Brain microvascular endothelial cell (primary cell): ENCODE measurements around the gene KIF1A.

ENCODE experiments used
- DNase-seq: peaks from one replicate; pipeline ENCODE4 v3.0.0-alpha.2; 2020
- H3K27ac ChIP-seq: fragments of 250-450 bp; sonication (Bioruptor Pico); 2 replicates; pipeline ENCODE4 v1.5.1; 2020; ENCODE audit warnings: mild to moderate bottlenecking, moderate library complexity
- H3K27me3 ChIP-seq: fragments of 250-450 bp; sonication (Bioruptor Pico); replicated peaks from 2 replicates; pipeline ENCODE4 v1.5.1; 2020; ENCODE audit warnings: mild to moderate bottlenecking
- H3K36me3 ChIP-seq: fragments of 250-450 bp; sonication (Bioruptor Pico); replicated peaks from 2 replicates; pipeline ENCODE4 v1.5.1; 2020; ENCODE audit warnings: mild to moderate bottlenecking
- H3K4me3 ChIP-seq: 2 replicates; pipeline ENCODE4 v1.5.1; 2011; ENCODE audit warnings: low read depth, mild to moderate bottlenecking, control low read depth, low read length, moderate library complexity
- in situ Hi-C: cut with HindIII; loops from 2 replicates; pipeline ENCODE4 v1.10.0; 2017; ENCODE audit warnings: low sequenced_read_pairs, low pct_ligation_motif_present
- TF ChIP-seq, protein P1 (sequence below): IDR thresholded peaks from 2 replicates; pipeline ENCODE4 v1.5.1; 2011; ENCODE audit warnings: low read depth, mild to moderate bottlenecking, moderate library complexity, low read length, control low read depth, inconsistent platforms; ENCODE audit errors: missing control alignments

Gene KIF1A

GRCh38 chr2:240806006-240806405 is 14.0 kb downstream of the KIF1A start:
- no peaks in the 10 kb centered on the region for H3K36me3 ChIP-seq
- TF ChIP-seq, protein P1, sequence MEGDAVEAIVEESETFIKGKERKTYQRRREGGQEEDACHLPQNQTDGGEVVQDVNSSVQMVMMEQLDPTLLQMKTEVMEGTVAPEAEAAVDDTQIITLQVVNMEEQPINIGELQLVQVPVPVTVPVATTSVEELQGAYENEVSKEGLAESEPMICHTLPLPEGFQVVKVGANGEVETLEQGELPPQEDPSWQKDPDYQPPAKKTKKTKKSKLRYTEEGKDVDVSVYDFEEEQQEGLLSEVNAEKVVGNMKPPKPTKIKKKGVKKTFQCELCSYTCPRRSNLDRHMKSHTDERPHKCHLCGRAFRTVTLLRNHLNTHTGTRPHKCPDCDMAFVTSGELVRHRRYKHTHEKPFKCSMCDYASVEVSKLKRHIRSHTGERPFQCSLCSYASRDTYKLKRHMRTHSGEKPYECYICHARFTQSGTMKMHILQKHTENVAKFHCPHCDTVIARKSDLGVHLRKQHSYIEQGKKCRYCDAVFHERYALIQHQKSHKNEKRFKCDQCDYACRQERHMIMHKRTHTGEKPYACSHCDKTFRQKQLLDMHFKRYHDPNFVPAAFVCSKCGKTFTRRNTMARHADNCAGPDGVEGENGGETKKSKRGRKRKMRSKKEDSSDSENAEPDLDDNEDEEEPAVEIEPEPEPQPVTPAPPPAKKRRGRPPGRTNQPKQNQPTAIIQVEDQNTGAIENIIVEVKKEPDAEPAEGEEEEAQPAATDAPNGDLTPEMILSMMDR = no peak
- DNase-seq = no peak
- in situ Hi-C loops = no loop called here
- H3K27me3 ChIP-seq = peaks cover 10% of the 10 kb centered on the region
- H3K4me3 ChIP-seq = no peak overlapping the region
- no peak overlapping the region for H3K27ac ChIP-seq

GRCh38 chr2:240803191-240803590 is 16.8 kb downstream of the KIF1A start:
- H3K27me3 ChIP-seq = peaks cover 23% of the 10 kb centered on the region
- no peak overlapping the region for H3K27ac ChIP-seq
- in situ Hi-C loops = no loop called here
- TF ChIP-seq, protein P1 = no peak
- DNase-seq = no peak
- no peak overlapping the region for H3K4me3 ChIP-seq
- H3K36me3 ChIP-seq = no peaks in the 10 kb centered on the region

- TF ChIP-seq, protein P1 = no peak
- Histone ChIP-seq H3K4me3 (no peak overlapping the region), H3K36me3 (no peaks in the 10 kb centered on the region), H3K27me3 (peaks cover 23% of the 10 kb centered on the region), H3K27ac (no peak overlapping the region)
- in situ Hi-C loops = no loop called here
- no peak for DNase-seq
Measured at GRCh38 chr2:240799033-240799820, 20.8 kb downstream of the KIF1A start.

DNA sequence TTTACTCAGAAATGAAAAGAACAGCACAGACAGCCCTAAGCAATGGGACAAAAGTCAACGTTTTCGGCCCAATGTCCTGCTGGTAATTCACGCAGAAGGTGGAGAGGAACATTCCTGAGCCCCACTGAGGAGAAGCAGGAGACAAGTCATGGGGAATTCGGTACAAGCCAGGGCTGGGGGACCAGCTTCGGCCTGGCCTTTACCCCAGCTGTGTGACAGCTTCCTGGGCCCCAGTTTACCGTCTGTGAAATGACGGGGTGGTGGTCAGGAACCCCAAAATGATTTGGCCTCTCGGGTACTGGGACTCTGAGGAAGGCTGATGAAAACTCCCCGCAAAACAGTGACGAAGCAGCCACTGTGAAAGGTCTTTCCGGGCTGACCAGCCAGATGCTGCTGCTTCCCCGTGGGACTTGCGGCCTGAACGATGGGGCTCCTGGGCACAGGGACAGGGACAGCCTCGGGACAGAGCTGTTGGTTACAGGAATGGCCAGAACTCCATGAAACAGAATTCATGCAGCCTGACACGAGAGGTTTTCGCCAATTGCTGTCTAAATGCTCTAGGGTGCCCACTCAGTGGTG is 21.6 kb downstream of the KIF1A start:
- Histone ChIP-seq H3K27ac (no peak overlapping the region), H3K27me3 (peaks cover 23% of the 10 kb centered on the region), H3K4me3 (no peak overlapping the region), H3K36me3 (no peaks in the 10 kb centered on the region)
- in situ Hi-C loops = no loop called here
- DNase-seq = no peak
- TF ChIP-seq, protein P1 = no peak

- Histone ChIP-seq H3K27me3 (peaks cover 19% of the 10 kb centered on the region), H3K4me3 (no peak overlapping the region), H3K27ac (no peak overlapping the region), H3K36me3 (no peaks in the 10 kb centered on the region)
- TF ChIP-seq, protein P1 = no peak
- no peak for DNase-seq
- in situ Hi-C loops = no loop called here
Measured at GRCh38 chr2:240797914-240798313, 22.1 kb downstream of the KIF1A start.
